Tibial nerve (tissue), 4 donors: ENCODE data around the gene ITGA8. TPM values are rescaled to one million over a fixed set of nuclear protein-coding genes. Genes with fewer than 3 reads are reported as not detected.

Experiments
- DNase-seq, 2 donors: peaks; one replicate each; pipeline ENCODE4 v3.0.0-alpha.2; 2019; ENCODE audit warnings: low spot score in 2 of 2
- H3K27ac ChIP-seq, 4 donors: fragments of 200-600 bp; sonication (generic) in 3 of 4; one replicate each; pipeline ENCODE4 v1.5.1; 2017 to 2019; ENCODE audit warnings: mild to moderate bottlenecking in 1 of 4
- H3K27me3 ChIP-seq, 2 donors: fragments of 200-600 bp; sonication (generic) in 1 of 2; one replicate each; pipeline versions ENCODE4 v1.5.1 to v1.6.0; 2017 to 2019
- H3K36me3 ChIP-seq, 3 donors: fragments of 200-600 bp; sonication (generic); one replicate each; pipeline ENCODE4 v1.5.1; 2018 to 2019
- H3K4me1 ChIP-seq, 4 donors: fragments of 200-600 bp; sonication (generic) in 3 of 4; one replicate each; pipeline ENCODE4 v1.5.1; 2017 to 2019
- H3K4me3 ChIP-seq, 4 donors: fragments of 200-600 bp; sonication (generic) in 3 of 4; one replicate each; pipeline ENCODE4 v1.5.1; 2017 to 2019; ENCODE audit warnings: mild to moderate bottlenecking in 1 of 4, moderate library complexity in 1 of 4
- H3K9me3 ChIP-seq, 4 donors: fragments of 200-600 bp; sonication (generic) in 3 of 4; one replicate each; pipeline ENCODE4 v1.5.1; 2017 to 2019
- EP300 ChIP-seq, 2 donors: sonication (generic); formaldehyde crosslinking; IDR thresholded peaks; one replicate each; pipeline ENCODE4 v1.6.1; 2017; ENCODE audit warnings: antibody characterized with exemption in 2 of 2, mild to moderate bottlenecking in 1 of 2
- POLR2A ChIP-seq, 2 donors: fragments of 450-650 bp; IDR thresholded peaks; one replicate each; pipeline ENCODE4 v1.6.1; 2017; ENCODE audit warnings: antibody characterized with exemption in 2 of 2, mild to moderate bottlenecking in 2 of 2, moderate library complexity in 2 of 2
- WGBS, 2 donors: methylation state at CpG; one replicate each; pipeline ENCODE4 v1.1.5; 2018; 5-methylcytosine and 5-hydroxymethylcytosine counted together
- total RNA-seq, 4 donors: library from RNA; depleted of rRNA; stranded (reverse); fragments of >200 nt; gene quantifications; one replicate each; pipeline ENCODE4 v1.1.0, GENCODE V29; 2016
- TF ChIP-seq, protein P1 (sequence below), 5 experiments: fragments of 200-600 bp in 3 of 5; fragments of 450-650 bp in 2 of 5; sonication (generic) in 3 of 5; IDR thresholded peaks; one replicate each; pipeline ENCODE4 v1.5.1; 2016 to 2019; ENCODE audit warnings: antibody characterized with exemption in 5 of 5, mild to moderate bottlenecking in 3 of 5, moderate library complexity in 2 of 5

ITGA8 gene
- total RNA-seq, 4 donors from 2014 or later, result 1.5 to 8.7 (median 4.3) TPM

DNA sequence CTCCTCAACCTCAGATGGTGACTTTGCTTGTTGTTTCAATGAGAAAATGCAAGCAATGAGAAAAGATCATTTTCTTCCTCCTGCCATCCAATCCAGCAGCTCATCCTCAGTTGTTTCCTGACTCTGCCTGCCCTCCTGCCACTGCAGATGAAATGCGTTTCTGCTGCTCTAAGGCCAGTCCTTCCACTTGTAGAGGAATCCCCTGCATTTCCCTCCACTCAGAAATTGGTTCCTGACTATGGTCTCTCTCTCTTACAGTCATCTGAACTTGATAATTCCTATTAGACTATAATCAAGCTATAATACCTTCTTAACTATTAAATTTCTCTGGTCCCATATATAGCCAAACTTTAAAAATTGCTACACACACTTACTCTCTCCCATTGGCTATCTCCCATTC, 14.4 kb downstream of the ITGA8 start:
- no peaks in the 10 kb centered on the region for H3K36me3 ChIP-seq
- TF ChIP-seq POLR2A (IDR thresholded peaks at IDR 0.05) (no peak), EP300 (IDR thresholded peaks at IDR 0.05) (no peak)
- TF ChIP-seq, protein P1, sequence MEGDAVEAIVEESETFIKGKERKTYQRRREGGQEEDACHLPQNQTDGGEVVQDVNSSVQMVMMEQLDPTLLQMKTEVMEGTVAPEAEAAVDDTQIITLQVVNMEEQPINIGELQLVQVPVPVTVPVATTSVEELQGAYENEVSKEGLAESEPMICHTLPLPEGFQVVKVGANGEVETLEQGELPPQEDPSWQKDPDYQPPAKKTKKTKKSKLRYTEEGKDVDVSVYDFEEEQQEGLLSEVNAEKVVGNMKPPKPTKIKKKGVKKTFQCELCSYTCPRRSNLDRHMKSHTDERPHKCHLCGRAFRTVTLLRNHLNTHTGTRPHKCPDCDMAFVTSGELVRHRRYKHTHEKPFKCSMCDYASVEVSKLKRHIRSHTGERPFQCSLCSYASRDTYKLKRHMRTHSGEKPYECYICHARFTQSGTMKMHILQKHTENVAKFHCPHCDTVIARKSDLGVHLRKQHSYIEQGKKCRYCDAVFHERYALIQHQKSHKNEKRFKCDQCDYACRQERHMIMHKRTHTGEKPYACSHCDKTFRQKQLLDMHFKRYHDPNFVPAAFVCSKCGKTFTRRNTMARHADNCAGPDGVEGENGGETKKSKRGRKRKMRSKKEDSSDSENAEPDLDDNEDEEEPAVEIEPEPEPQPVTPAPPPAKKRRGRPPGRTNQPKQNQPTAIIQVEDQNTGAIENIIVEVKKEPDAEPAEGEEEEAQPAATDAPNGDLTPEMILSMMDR (IDR thresholded peaks at IDR 0.05), result no peak
- no peak for DNase-seq
- H3K9me3 ChIP-seq, result no peaks in the 10 kb centered on the region
- 75 to 82% methylated on average over 1 of the region's 1 CpG for WGBS, 2 donors
- H3K27me3 ChIP-seq, result no peaks in the 10 kb centered on the region
- H3K27ac ChIP-seq, result no peak overlapping the region
- H3K4me3 ChIP-seq, result no peak overlapping the region
- no peaks in the 10 kb centered on the region for H3K4me1 ChIP-seq

DNA sequence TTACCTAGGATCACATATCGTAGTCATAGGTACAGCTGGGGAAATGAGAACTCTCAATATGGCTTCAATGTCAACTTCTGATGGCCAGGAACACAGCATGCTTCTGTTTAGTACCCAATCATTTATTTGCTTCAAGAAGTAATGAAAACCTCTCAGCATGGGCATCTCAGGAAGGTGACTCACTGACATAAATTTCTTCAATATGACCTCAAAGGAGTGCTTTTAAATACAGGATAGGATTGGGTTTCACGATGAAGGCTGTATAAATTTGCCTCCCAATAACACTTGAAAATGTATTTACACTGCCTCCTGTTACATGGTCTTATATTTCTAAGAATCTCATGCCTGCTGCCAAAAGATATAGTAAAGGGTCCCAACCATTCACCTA, 15.1 kb downstream of the ITGA8 start:
- Histone ChIP-seq H3K4me3 (no peak overlapping the region), H3K27me3 (no peaks in the 10 kb centered on the region), H3K27ac (no peak overlapping the region), H3K4me1 (no peaks in the 10 kb centered on the region), H3K9me3 (no peaks in the 10 kb centered on the region), H3K36me3 (no peaks in the 10 kb centered on the region)
- WGBS, 2 donors, result 66 to 76% methylated on average over 2 of the region's 2 CpGs
- TF ChIP-seq, protein P1 (IDR thresholded peaks at IDR 0.05), result no peak
- TF ChIP-seq POLR2A (IDR thresholded peaks at IDR 0.05) (no peak), EP300 (IDR thresholded peaks at IDR 0.05) (no peak)
- DNase-seq, result no peak

- no peak for DNase-seq
- no peak for TF ChIP-seq EP300 (IDR thresholded peaks at IDR 0.05)
- 84 to 96% methylated on average over 4 of the region's 4 CpGs for WGBS, 2 donors
- Histone ChIP-seq H3K9me3 (no peaks in the 10 kb centered on the region), H3K4me1 (no peaks in the 10 kb centered on the region), H3K27ac (no peak overlapping the region), H3K27me3 (no peaks in the 10 kb centered on the region), H3K4me3 (no peak overlapping the region), H3K36me3 (no peaks in the 10 kb centered on the region)
Measured at GRCh38 chr10:15703944-15704580, 15.7 kb downstream of the ITGA8 start.

GRCh38 chr10:15703151-15703880, 16.4 kb downstream of the ITGA8 start:
- Histone ChIP-seq H3K4me1 (no peaks in the 10 kb centered on the region), H3K36me3 (no peaks in the 10 kb centered on the region), H3K4me3 (no peak overlapping the region), H3K27me3 (no peaks in the 10 kb centered on the region), H3K27ac (no peak overlapping the region), H3K9me3 (no peaks in the 10 kb centered on the region)
- TF ChIP-seq EP300 (IDR thresholded peaks at IDR 0.05), result no peak
- TF ChIP-seq, protein P1 (IDR thresholded peaks at IDR 0.05), result no peak
- TF ChIP-seq POLR2A (IDR thresholded peaks at IDR 0.05), result no peak
- no peak for DNase-seq
- 72 to 76% methylated on average over 4 of the region's 4 CpGs for WGBS, 2 donors

GRCh38 chr10:15700078-15700674, 19.5 kb downstream of the ITGA8 start:
- Histone ChIP-seq H3K9me3 (no peaks in the 10 kb centered on the region), H3K27ac (no peak overlapping the region), H3K4me1 (no peaks in the 10 kb centered on the region), H3K27me3 (no peaks in the 10 kb centered on the region), H3K4me3 (no peak overlapping the region), H3K36me3 (no peaks in the 10 kb centered on the region)
- 86 to 88% methylated on average over 4 of the region's 4 CpGs for WGBS, 2 donors
- TF ChIP-seq, protein P1 (IDR thresholded peaks at IDR 0.05), result no peak
- TF ChIP-seq POLR2A (IDR thresholded peaks at IDR 0.05) (no peak), EP300 (IDR thresholded peaks at IDR 0.05) (no peak)
- DNase-seq, result no peak
